ENCODE measurements around the gene ADD2. TPM values are rescaled to one million over a fixed set of nuclear protein-coding genes. Genes with fewer than 3 reads are reported as not detected.

The ADD2 gene
- total RNA-seq, 6 experiments from 2014 or later, result not detected

GRCh38 chr2:70708376-70709199 is 59.4 kb downstream of the ADD2 start:
- Mint-ChIP-seq H3K4me1 (ENCODE audit: low read depth) (no peaks in the 10 kb centered on the region), H3K27ac (no peak overlapping the region), H3K27me3 (ENCODE audit: insufficient read depth) (peaks cover 33% of the 10 kb centered on the region)

GRCh38 chr2:70707706-70708105 is 60.3 kb downstream of the ADD2 start:
- no peak overlapping the region for H3K27ac Mint-ChIP-seq
- DNase-seq, result no peak
- no peaks in the 10 kb centered on the region for H3K9me3 Mint-ChIP-seq

More at GRCh38 chr2:70708376-70709199, 59.4 kb downstream of the ADD2 start:
- H3K36me3 Mint-ChIP-seq (ENCODE audit: low read depth), result no peaks in the 10 kb centered on the region
- no peak for TF ChIP-seq CTCF (IDR thresholded peaks at IDR 0.05)
- DNase-seq, result no peak
- no peaks in the 10 kb centered on the region for H3K9me3 Mint-ChIP-seq
- no peak overlapping the region for H3K4me3 Mint-ChIP-seq

GRCh38 chr2:70706026-70706795 is 61.8 kb downstream of the ADD2 start:
- no peak overlapping the region for H3K4me3 Mint-ChIP-seq

More at GRCh38 chr2:70707706-70708105, 60.3 kb downstream of the ADD2 start:
- no peaks in the 10 kb centered on the region for H3K4me1 Mint-ChIP-seq (ENCODE audit: low read depth)
- peaks cover 24% of the 10 kb centered on the region for H3K27me3 Mint-ChIP-seq (ENCODE audit: insufficient read depth)
- no peak overlapping the region for H3K4me3 Mint-ChIP-seq
- no peak for TF ChIP-seq CTCF (IDR thresholded peaks at IDR 0.05)
- no peaks in the 10 kb centered on the region for H3K36me3 Mint-ChIP-seq (ENCODE audit: low read depth)

GRCh38 chr2:70705160-70705850 is 62.7 kb downstream of the ADD2 start:
- TF ChIP-seq CTCF (IDR thresholded peaks at IDR 0.05), result no peak
- H3K4me3 Mint-ChIP-seq, result no peak overlapping the region
- no peak overlapping the region for H3K27ac Mint-ChIP-seq
- H3K27me3 Mint-ChIP-seq (ENCODE audit: insufficient read depth), result peaks cover 18% of the 10 kb centered on the region
- no peaks in the 10 kb centered on the region for H3K9me3 Mint-ChIP-seq
- no peaks in the 10 kb centered on the region for H3K4me1 Mint-ChIP-seq (ENCODE audit: low read depth)
- no peaks in the 10 kb centered on the region for H3K36me3 Mint-ChIP-seq (ENCODE audit: low read depth)
- no peak for DNase-seq

More at GRCh38 chr2:70706026-70706795, 61.8 kb downstream of the ADD2 start:
- no peaks in the 10 kb centered on the region for H3K9me3 Mint-ChIP-seq
- TF ChIP-seq CTCF (IDR thresholded peaks at IDR 0.05), result no peak
- H3K27me3 Mint-ChIP-seq (ENCODE audit: insufficient read depth), result peaks cover 19% of the 10 kb centered on the region
- no peak for DNase-seq
- H3K27ac Mint-ChIP-seq, result no peak overlapping the region
- no peaks in the 10 kb centered on the region for H3K4me1 Mint-ChIP-seq (ENCODE audit: low read depth)
- no peaks in the 10 kb centered on the region for H3K36me3 Mint-ChIP-seq (ENCODE audit: low read depth)

GRCh38 chr2:70703900-70704549 is 64.0 kb downstream of the ADD2 start:
- DNase-seq, result no peak
- Mint-ChIP-seq H3K4me3 (no peak overlapping the region), H3K4me1 (ENCODE audit: low read depth) (no peaks in the 10 kb centered on the region), H3K9me3 (no peaks in the 10 kb centered on the region), H3K36me3 (ENCODE audit: low read depth) (no peaks in the 10 kb centered on the region), H3K27ac (no peak overlapping the region), H3K27me3 (ENCODE audit: insufficient read depth) (peaks cover 14% of the 10 kb centered on the region)
- no peak for TF ChIP-seq CTCF (IDR thresholded peaks at IDR 0.05)
